ENCODE data around the gene ZXDC.

Gene ZXDC

GRCh38 chr3:126490619-126491018 is 14.9 kb upstream of the ZXDC start:
- DNase-seq (ENCODE audit: low read depth in 1 of 2, low spot score in 1 of 2): no peak

- DNase-seq (ENCODE audit: low read depth in 1 of 2, low spot score in 1 of 2): no peak
Observed at GRCh38 chr3:126488886-126489569, 13.3 kb upstream of the ZXDC start.

GRCh38 chr3:126488185-126488584 is 12.5 kb upstream of the ZXDC start:
- DNase-seq (ENCODE audit: low read depth in 1 of 2, low spot score in 1 of 2): no peak

GRCh38 chr3:126487151-126487771 is 11.6 kb upstream of the ZXDC start:
- no peak for DNase-seq (ENCODE audit: low read depth in 1 of 2, low spot score in 1 of 2)

GRCh38 chr3:126486360-126486847 is 10.7 kb upstream of the ZXDC start:
- DNase-seq (ENCODE audit: low read depth in 1 of 2, low spot score in 1 of 2): no peak

GRCh38 chr3:126485956-126486355 is 10.3 kb upstream of the ZXDC start:
- no peak for DNase-seq (ENCODE audit: low read depth in 1 of 2, low spot score in 1 of 2)

GRCh38 chr3:126485176-126485897 is 9.6 kb upstream of the ZXDC start:
- no peak for DNase-seq (ENCODE audit: low read depth in 1 of 2, low spot score in 1 of 2)

GRCh38 chr3:126484662-126485061 is 9.0 kb upstream of the ZXDC start:
- DNase-seq (ENCODE audit: low read depth in 1 of 2, low spot score in 1 of 2): no peak

GRCh38 chr3:126484148-126484547 is 8.5 kb upstream of the ZXDC start:
- no peak for DNase-seq (ENCODE audit: low read depth in 1 of 2, low spot score in 1 of 2)

- DNase-seq (ENCODE audit: low read depth in 1 of 2, low spot score in 1 of 2): no peak
Observed at GRCh38 chr3:126483321-126483761, 7.7 kb upstream of the ZXDC start.

- no peak for DNase-seq (ENCODE audit: low read depth in 1 of 2, low spot score in 1 of 2)
Observed at GRCh38 chr3:126482503-126483255, 7.0 kb upstream of the ZXDC start.

GRCh38 chr3:126481808-126482502 is 6.3 kb upstream of the ZXDC start:
- DNase-seq (ENCODE audit: low read depth in 1 of 2, low spot score in 1 of 2): no peak

- DNase-seq (ENCODE audit: low read depth in 1 of 2, low spot score in 1 of 2): no peak
Observed at GRCh38 chr3:126480861-126481260, 5.2 kb upstream of the ZXDC start.

GRCh38 chr3:126480206-126480605 is 4.5 kb upstream of the ZXDC start:
- no peak for DNase-seq (ENCODE audit: low read depth in 1 of 2, low spot score in 1 of 2)

GRCh38 chr3:126479642-126480041 is 4.0 kb upstream of the ZXDC start:
- no peak for DNase-seq (ENCODE audit: low read depth in 1 of 2, low spot score in 1 of 2)

- no peak for DNase-seq (ENCODE audit: low read depth in 1 of 2, low spot score in 1 of 2)
Observed at GRCh38 chr3:126478581-126479310, 3.1 kb upstream of the ZXDC start.

- DNase-seq (ENCODE audit: low read depth in 1 of 2, low spot score in 1 of 2): no peak
Observed at GRCh38 chr3:126477061-126477380, 1.3 kb upstream of the ZXDC start.

- DNase-seq (ENCODE audit: low read depth in 1 of 2, low spot score in 1 of 2): no peak
Observed at GRCh38 chr3:126476166-126477060, 722 bp upstream of the ZXDC start.
